Measurements from ENCODE around the gene AOX1.
"Not testable (repeated sequence)": the region's sequence is repeated elsewhere in the genome, so short reads cannot be mapped to it uniquely, and the experiment has no call there.

AOX1 gene

DNA sequence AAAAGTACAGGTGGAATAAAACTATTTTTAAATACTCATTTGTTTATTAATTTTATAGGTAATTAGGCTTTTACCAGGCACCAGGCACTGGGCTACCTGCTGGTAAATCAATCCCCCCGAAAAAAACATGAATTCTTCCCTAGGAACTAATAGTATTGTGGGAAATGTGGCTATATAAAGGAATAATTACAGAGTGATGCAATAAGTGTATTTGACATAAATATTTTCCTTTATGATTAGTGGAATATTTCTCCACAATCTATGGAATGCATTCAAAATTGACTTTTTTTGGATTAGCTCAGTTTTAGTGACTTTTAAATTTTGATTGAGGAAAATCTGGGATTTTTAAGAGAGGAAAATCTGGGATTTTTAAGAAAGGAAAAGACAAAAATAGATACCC is 116.2 kb downstream of the AOX1 start:
- DNase-seq (ENCODE audit: low spot score): no peak

DNA sequence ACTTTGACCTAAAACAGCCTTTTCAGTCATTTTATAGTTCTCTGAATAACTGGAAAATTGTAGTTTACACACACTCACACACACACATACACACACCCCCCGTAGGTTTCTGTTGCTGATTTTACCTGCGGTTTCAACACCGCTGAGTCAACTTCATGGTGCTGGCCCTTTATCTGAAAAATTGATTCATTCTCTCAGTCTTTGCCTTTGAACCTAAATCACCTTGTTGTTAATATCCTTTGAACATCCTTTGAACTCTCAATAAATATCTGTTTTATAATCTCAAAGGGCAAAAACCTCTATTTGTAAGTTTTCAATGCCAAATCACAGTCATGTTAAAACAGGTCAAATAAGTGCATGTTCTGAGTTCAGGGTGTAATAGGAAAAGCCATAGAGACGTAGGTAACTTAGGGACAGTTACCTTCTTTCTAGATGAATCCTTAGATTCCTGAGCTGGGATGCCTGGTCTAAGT is 116.9 kb downstream of the AOX1 start:
- DNase-seq (ENCODE audit: low spot score): no peak

DNA sequence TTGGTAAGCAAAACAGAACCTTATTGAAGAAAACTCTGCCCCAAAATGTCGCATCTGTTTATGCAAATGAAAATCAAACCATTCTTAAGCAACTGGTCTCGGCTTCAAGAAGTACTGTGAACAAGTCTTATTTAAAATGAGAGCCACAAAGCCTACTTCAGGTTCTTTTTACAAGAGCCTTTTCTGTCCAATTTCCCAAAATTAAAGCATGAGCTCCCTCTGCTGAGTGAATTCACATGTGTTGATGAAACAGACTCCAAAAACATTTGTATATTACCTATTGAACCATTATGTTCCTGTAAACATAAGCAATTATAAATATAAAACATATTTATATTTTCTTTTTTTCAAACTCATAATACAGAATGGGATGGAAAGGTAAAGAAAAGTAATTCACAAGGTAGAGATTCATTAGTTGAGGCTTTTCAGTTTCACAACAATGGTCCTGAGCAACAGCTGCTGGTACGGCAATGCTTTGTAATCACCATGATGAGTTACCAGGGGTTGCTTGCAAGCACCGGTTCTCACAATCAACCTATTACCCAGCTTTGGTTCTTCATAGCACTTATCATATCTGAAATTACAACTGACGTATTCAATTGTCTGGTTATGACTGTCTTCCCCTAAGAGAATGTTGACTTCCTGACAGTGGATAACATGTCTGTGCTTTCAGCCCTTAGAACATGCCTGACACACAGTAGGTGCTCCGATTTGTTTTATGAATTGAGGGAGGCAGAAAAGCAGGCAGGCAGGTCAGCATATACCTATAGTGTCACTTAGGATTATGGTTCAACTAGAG is 117.5 kb downstream of the AOX1 start:
- DNase-seq (ENCODE audit: low spot score): peak; percentile 77

DNA sequence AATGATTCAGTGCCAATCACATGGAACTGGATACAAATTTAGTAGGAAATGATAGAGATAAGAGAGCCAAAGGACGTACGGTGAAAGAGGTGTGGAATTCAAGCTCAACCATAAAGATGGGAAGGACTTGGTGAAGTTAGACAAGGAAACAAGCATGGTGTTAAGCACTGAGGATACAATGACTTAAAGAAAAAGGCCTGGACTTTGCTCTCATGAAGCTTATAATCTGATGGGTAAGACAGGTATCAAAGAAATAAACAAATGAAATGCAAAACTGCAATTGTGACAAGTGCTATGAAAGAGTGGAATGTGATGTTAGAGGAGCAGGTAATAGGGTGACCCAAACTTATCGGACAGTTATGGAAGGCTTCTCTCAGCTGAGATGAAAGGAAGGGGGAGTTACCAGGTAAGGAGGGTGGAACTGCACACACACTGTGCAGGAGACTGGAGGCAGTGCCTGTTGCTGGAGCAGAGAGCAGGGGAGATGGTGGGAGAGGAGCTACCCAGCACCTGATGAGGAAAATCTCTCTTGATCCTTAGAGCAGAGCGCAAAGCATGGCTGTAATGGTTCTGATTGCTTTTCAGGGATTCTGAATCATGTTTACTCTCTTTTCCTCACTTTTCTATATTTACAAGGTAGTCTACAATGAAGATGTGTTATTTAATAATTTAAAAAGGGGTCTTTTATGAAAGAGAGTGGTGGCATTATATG is 118.3 kb downstream of the AOX1 start:
- DNase-seq (ENCODE audit: low spot score): no peak

DNA sequence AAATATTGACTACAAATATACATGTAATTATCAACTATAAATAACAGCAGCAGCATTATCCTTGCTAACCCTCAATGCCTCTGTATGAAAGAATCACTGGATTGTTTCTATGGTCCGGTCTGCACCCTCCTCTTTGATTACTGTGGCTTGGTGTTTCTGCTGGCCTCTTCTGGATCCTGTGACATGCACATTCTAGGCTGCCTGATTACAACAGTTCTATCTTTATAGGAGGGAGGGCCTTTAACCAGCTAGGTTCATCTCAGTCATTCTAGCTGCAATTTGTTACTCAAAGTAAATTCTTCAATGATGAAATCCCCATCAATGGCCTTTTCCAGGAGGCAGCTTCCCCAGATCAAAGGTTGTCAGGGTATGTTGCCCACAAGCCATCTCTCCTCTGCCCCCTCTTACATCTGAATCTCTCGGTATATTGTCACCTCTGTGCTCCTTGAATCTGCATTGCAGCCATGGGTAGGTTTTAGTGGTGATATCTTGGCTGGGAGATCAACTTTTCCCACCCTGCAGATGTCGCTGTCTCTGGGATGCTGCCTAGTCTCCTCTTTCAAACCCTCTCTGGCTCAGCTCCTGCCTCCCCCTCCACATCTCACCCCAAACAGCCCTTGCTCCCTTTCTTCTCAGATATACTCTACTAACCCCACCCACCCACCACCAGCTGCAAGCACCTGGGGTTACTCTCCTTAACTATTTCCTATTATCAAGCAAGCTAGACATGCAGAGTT is 119.7 kb downstream of the AOX1 start:
- DNase-seq (ENCODE audit: low spot score): no peak

DNA sequence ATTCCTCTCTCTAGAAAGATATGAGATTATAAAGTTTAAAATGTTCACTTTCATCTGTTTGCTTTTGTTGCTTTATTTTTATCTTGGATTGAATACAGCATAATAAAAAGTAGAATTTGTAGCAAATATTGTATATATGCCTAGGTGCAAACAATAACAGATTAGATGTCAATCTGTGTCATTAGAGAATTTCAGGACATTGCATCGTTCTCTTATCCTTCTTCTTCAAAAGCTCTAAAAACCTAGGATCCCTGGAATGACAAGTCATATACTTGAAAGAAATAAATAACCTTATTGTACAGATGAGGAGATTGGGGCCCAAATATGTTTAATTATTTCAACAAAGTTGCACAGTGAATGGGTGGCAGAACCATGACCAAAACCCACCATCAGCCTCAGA is 123.1 kb downstream of the AOX1 start:
- no peak for DNase-seq (ENCODE audit: low spot score)

DNA sequence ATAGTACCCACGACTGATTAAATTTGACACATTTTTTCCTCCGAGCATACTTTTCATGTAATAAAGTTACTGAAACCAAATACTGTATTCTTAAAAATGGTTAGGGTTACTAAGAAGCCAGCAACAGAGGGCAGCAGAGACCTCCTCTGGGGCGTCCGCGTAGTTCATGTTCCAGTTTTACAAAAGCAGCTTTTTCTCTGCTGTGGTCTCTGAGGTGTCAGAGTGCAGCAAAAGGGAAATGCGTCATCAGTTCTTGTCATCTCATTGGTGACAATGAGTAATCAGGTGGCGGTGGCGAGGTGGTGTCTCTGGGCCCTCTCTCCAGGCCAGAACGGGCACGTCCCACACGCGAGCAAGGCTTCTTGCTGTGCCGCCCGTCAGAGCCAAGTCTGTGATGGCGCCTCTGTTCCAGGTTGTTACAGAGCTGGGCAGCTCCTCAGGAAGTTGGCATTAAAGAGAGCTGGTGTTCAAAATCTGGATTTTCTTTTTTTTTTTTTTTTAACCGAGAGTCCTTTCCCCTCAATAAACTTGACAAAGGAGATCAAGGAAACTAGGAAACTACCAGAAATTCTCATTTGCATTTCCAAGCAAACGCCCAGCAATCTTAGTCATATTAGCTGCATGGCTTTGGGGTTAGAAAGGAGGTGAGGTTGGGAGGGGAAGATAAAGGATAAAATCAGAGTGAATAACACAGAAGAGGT is 127.3 kb downstream of the AOX1 start:
- DNase-seq (ENCODE audit: low spot score): peak; percentile 98

DNA sequence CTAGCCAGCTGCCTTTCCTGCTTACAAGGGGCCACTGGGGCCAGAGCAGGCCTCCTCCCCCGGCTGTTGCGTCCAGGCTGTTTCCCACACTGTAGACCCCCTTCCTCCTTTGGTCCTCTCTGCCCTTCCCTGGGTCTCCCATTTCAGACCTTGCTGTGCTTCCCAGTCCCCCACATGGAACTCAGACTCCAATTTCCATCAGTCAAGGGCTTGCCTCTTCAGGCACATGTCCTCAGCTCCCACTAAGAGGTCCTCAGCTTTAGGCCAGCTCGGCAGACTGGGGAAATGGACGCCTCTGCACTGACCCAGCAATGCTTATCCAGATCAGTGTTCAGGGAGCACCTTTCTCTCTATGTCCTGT is 127.9 kb downstream of the AOX1 start:
- DNase-seq (ENCODE audit: low spot score): no peak

DNA sequence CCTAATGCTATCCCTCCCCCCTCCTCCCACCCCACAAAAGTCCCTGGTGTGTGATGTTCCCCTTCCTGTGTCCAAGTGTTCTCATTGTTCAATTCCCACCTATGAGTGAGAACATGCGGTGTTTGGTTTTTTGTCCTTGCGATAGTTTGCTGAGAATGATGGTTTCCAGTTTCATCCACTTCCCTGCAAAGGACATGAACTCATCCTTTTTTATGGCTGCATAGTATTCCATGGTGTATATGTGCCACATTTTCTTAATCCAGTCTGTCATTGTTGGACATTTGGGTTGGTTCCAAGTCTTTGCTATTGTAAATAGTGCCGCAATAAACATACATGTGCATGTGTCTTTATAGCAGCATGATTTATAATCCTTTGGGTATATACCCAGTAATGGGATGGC is 129.2 kb downstream of the AOX1 start:
- DNase-seq (ENCODE audit: low spot score): not testable (repeated sequence)

DNA sequence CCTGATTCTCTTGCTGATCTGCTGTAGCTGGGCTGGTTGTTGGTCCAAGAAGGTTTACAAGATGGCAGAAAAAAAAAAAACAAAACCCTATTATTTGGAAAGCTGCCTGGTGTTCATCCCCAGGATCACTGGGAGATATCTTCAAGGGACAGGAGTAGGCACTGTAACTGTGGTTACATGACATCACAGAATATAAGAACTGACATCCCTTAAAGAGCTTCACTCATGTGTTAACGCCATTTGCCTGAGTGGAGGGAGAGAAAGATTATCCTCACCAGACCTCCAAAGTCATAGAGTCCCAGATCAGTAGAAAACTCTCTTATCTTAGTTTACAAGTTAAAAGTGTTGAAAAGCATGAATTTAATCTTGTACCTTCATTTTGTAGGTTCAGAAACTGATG is 130.6 kb downstream of the AOX1 start:
- DNase-seq (ENCODE audit: low spot score): no peak
